MCF 10A (cell line): ENCODE measurements around the gene SIGLEC7. TPM values are rescaled to one million over a fixed set of nuclear protein-coding genes. Genes with fewer than 3 reads are reported as not detected.
"Not testable (repeated sequence)": the region's sequence is repeated elsewhere in the genome, so short reads cannot be mapped to it uniquely, and the experiment has no call there.

Experiments
- BruUV-seq: library from RNA; stranded (reverse); fragments of 400-500 nt; replicated peaks from 2 replicates; lab custom pipeline; 2021; lab: Mats Ljungman, UMichigan
- CTCF ChIA-PET: fragments of 300-600 bp; sonication (Branson Sonifier 250); formaldehyde crosslinking; extraction: SDS; loops from one replicate; lab custom pipeline; 2021; ENCODE audit warnings: antibody characterized with exemption, inconsistent platforms; lab: Yijun Ruan, JAX
- POLR2A ChIA-PET: fragments of 300-600, 350-650 bp; sonication (Branson Sonifier 250); formaldehyde crosslinking; extraction: SDS; loops from one replicate; lab custom pipeline; 2020; ENCODE audit warnings: antibody characterized with exemption, inconsistent platforms; lab: Yijun Ruan, JAX
- DNase-seq: peaks from one replicate; pipeline ENCODE4 v3.0.0-alpha.2; 2018; ENCODE audit not compliant: unreplicated experiment
- H3K27ac Mint-ChIP-seq: one replicate; pipeline ENCODE4 v1.8.0; 2022; ENCODE audit warnings: mild to moderate bottlenecking, low read depth, mixed read lengths; ENCODE audit not compliant: unreplicated experiment
- H3K27me3 Mint-ChIP-seq: one replicate; pipeline ENCODE4 v1.8.0; 2022; ENCODE audit warnings: mixed read lengths; ENCODE audit not compliant: insufficient read depth, unreplicated experiment
- H3K36me3 Mint-ChIP-seq: one replicate; pipeline ENCODE4 v1.8.0; 2022; ENCODE audit warnings: mild to moderate bottlenecking, moderate library complexity, mixed read lengths; ENCODE audit not compliant: insufficient read depth, unreplicated experiment
- H3K4me1 Mint-ChIP-seq: one replicate; pipeline ENCODE4 v1.8.0; 2022; ENCODE audit warnings: mixed read lengths; ENCODE audit not compliant: insufficient read depth, unreplicated experiment
- H3K4me3 Mint-ChIP-seq: one replicate; pipeline ENCODE4 v1.8.0; 2022; ENCODE audit warnings: mild to moderate bottlenecking, moderate library complexity, mixed read lengths; ENCODE audit not compliant: unreplicated experiment
- H3K9me3 Mint-ChIP-seq: one replicate; pipeline ENCODE4 v1.8.0; 2022; ENCODE audit warnings: mixed read lengths; ENCODE audit not compliant: unreplicated experiment
- CTCF ChIP-seq: fragments of 200-600 bp; IDR thresholded peaks from one replicate; pipeline ENCODE4 v1.8.0; 2022; ENCODE audit warnings: antibody characterized with exemption, mild to moderate bottlenecking; ENCODE audit not compliant: unreplicated experiment
- intact Hi-C: fragments of 100-400 bp; cut with micrococcal nuclease; formaldehyde crosslinking; loops from 2 replicates; pipeline ENCODE4 v1.14.1; 2022
- total RNA-seq: library from RNA; stranded (reverse); gene quantifications from 2 replicates; pipeline ENCODE4 v1.2.3, GENCODE V29; 2022

SIGLEC7 gene
- total RNA-seq, 1 experiment from 2014 or later, result not detected

DNA sequence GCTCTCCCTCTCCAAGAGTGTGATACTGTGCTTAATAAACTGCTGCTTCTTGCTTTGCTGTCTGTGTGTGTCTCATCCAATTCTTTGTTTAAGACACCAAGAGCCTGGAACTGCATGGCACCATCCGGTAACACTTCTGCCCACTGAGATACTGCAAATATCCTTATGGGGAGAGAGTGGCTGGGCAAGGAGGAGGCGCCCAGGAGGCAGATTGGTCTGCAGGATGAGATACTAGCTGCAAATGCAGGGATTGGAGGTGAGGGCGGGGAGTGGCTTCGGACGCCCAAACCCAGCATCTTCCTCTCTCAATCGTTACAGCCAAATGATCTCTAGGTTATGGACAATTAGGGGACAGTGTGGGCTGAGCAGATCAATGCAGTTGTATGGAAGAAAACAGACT, 1.7 kb upstream of the SIGLEC7 start:
- no peaks in the 10 kb centered on the region for H3K27me3 Mint-ChIP-seq
- no peak for TF ChIP-seq CTCF
- H3K4me1 Mint-ChIP-seq, result no peaks in the 10 kb centered on the region
- BruUV-seq, result no TSS peak
- intact Hi-C loops, result no loop called here
- no peak overlapping the region for H3K4me3 Mint-ChIP-seq
- CTCF ChIA-PET, result no interaction called here
- no peak overlapping the region for H3K27ac Mint-ChIP-seq
- POLR2A ChIA-PET, result no interaction called here
- DNase-seq, result no peak
- peaks cover 10% of the 10 kb centered on the region for H3K9me3 Mint-ChIP-seq
- H3K36me3 Mint-ChIP-seq, result no peaks in the 10 kb centered on the region

GRCh38 chr19:51141181-51141580, 920 bp upstream of the SIGLEC7 start:
- no peak overlapping the region for H3K4me3 Mint-ChIP-seq
- H3K9me3 Mint-ChIP-seq, result peaks cover 10% of the 10 kb centered on the region
- H3K27me3 Mint-ChIP-seq, result no peaks in the 10 kb centered on the region
- H3K27ac Mint-ChIP-seq, result no peak overlapping the region
- no TSS peak for BruUV-seq
- no peak for TF ChIP-seq CTCF
- no peaks in the 10 kb centered on the region for H3K4me1 Mint-ChIP-seq
- DNase-seq, result no peak
- POLR2A ChIA-PET, result no interaction called here
- H3K36me3 Mint-ChIP-seq, result peaks cover 5% of the 10 kb centered on the region
- intact Hi-C loops, result no loop called here
- CTCF ChIA-PET, result interaction anchor here (0.6 kb wide), 1 partner anchor 566 kb away, joined by 5 read pairs; no protein-coding TSS in a partner anchor

DNA sequence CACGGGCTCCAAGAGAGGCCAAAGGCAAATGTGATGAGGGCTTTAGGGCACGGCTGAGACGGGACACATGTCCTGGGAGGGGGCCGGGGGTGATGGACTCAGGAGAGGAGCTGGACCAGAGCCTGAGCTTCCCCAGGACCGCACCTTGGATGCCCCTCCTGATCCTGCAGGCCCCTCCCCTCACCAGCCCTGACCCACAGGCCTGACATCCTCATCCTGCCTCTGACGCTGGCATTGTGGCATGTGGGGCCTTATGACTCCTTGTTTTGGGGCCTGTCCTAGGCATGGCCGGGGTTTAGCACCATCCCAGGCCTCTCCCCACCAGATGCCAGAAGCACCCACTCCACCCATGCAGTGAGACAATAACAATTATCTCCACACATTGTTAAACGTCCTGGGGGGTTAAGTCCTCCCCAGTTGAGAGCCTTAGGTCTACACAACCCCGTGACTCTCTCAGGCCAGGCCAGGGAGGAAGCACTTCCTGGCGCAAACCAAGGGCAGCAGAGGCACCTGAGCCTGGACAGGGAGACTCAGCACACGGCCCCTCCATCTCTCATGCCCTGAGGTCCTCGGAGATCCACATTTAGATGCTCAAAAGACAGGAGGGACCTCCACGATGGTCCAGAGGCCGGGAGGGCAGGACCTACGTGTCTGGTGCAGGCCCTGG, 841 bp downstream of the SIGLEC7 start:
- H3K27me3 Mint-ChIP-seq, H3K4me3 Mint-ChIP-seq, H3K36me3 Mint-ChIP-seq, BruUV-seq, CTCF ChIA-PET, DNase-seq, H3K4me1 Mint-ChIP-seq, POLR2A ChIA-PET, intact Hi-C loops, H3K9me3 Mint-ChIP-seq, H3K27ac Mint-ChIP-seq: not testable (repeated sequence)

GRCh38 chr19:51143486-51143885, 1.4 kb downstream of the SIGLEC7 start:
- Mint-ChIP-seq H3K36me3 (peaks cover 5% of the 10 kb centered on the region), H3K4me3 (no peak overlapping the region), H3K27ac (no peak overlapping the region), H3K27me3 (no peaks in the 10 kb centered on the region), H3K4me1 (no peaks in the 10 kb centered on the region), H3K9me3 (peaks cover 11% of the 10 kb centered on the region)
- intact Hi-C loops, result no loop called here
- ChIA-PET CTCF (no interaction called here), POLR2A (no interaction called here)
- TF ChIP-seq CTCF, result no peak
- BruUV-seq, result no TSS peak
- DNase-seq, result no peak
